SK-N-MC (cell line): ENCODE results near the gene SLC2A9.

Experiments used
- DNase-seq: peaks from one replicate; pipeline ENCODE4 v3.0.0-alpha.2; 2011; ENCODE audit warnings: low read depth, low spot score
- H3K27ac ChIP-seq: fragments of 200-600 bp; sonication (generic); 2 replicates; pipeline ENCODE4 v1.5.1; 2016; ENCODE audit warnings: mixed run types
- H3K36me3 ChIP-seq: fragments of 200-600 bp; sonication (generic); 2 replicates; pipeline ENCODE4 v1.6.1; 2017; ENCODE audit warnings: antibody characterized with exemption, low read length, mixed read lengths; ENCODE audit not compliant: insufficient read depth
- H3K4me3 ChIP-seq: fragments of 200-600 bp; sonication (generic); 2 replicates; pipeline ENCODE4 v1.5.1; 2016
- H3K9ac ChIP-seq: fragments of 200-600 bp; sonication (generic); 2 replicates; pipeline ENCODE4 v1.8.0; 2017; ENCODE audit warnings: mixed run types, mixed read lengths; ENCODE audit not compliant: insufficient read length
- H3K9me3 ChIP-seq: fragments of 200-600 bp; sonication (generic); 2 replicates; pipeline ENCODE4 v1.6.1; 2017; ENCODE audit warnings: low read depth, mild to moderate bottlenecking, antibody characterized with exemption, low read length, moderate library complexity, mixed read lengths
- EZH2 ChIP-seq: fragments of 200-600 bp; sonication (generic); IDR thresholded peaks from one replicate; pipeline ENCODE4 v1.6.1; 2017; ENCODE audit warnings: antibody characterized with exemption
- FOXP2 ChIP-seq: optimal IDR thresholded peaks from 2 replicates; pipeline ENCODE3; 2011; ENCODE audit warnings: mild to moderate bottlenecking, moderate library complexity; ENCODE audit not compliant: insufficient read depth; ENCODE audit errors: extremely low read length, control extremely low read depth
- POLR2AphosphoS5 ChIP-seq: IDR thresholded peaks from 2 replicates; pipeline ENCODE4 v1.6.1; 2012; ENCODE audit warnings: mild to moderate bottlenecking, low read depth, low read length, borderline replicate concordance

SLC2A9 gene

GRCh38 chr4:10009861-10010500 lies 11.3 kb downstream of the SLC2A9 start:
- no peak overlapping the region for H3K27ac ChIP-seq
- TF ChIP-seq POLR2AphosphoS5 (no peak), EZH2 (no peak), FOXP2 (no peak)
- no peaks in the 10 kb centered on the region for H3K9me3 ChIP-seq
- no peak overlapping the region for H3K4me3 ChIP-seq
- H3K36me3 ChIP-seq = no peaks in the 10 kb centered on the region
- H3K9ac ChIP-seq = no peak overlapping the region
- DNase-seq = no peak

GRCh38 chr4:10008609-10009005 lies 12.7 kb downstream of the SLC2A9 start:
- Histone ChIP-seq H3K9ac (no peak overlapping the region), H3K27ac (no peak overlapping the region), H3K4me3 (no peak overlapping the region), H3K36me3 (no peaks in the 10 kb centered on the region), H3K9me3 (no peaks in the 10 kb centered on the region)
- TF ChIP-seq POLR2AphosphoS5 (no peak), FOXP2 (no peak), EZH2 (no peak)
- no peak for DNase-seq

DNA sequence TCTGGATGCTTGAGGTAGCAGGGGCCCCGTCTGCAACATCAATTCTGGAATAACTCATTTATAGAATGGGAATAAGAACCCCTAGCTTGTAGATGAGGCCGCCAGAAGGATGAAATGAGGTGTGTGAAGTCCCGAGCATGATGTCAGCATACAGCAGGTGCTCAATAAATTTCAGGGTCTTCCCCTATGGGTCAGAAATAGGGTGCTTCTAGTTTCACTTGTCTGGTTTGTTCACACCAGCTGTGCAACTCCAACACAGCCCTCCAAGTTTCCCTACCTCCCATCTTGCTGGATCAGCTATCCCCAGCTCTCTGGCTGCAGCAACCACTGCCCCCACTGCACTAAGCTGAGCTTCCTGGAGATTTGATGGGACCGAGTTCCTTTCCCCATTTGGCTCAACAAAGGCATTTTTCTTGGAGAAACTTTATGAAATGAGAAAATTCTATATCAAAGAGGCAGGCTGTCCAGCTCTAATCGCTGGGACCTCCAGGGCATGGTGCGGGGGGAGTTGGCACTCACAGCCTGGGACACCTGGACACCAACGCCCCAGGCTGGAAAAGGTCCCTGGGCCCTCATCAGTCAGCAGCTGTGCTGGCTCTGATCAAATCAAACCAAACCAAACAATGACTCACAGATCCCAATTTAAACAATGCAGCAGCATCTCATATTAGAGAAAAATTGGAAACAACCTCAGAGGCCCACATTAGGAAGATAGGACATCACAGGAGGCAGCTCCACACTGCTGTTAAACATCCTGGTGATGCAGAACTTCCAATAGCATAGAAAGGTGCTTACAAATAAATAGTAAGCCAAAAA lies 13.3 kb downstream of the SLC2A9 start:
- no peak for DNase-seq

GRCh38 chr4:10007436-10007740 lies 13.9 kb downstream of the SLC2A9 start:
- no peak for TF ChIP-seq FOXP2
- TF ChIP-seq POLR2AphosphoS5 = no peak
- TF ChIP-seq EZH2 = no peak
- H3K9me3 ChIP-seq = no peaks in the 10 kb centered on the region
- H3K36me3 ChIP-seq = no peaks in the 10 kb centered on the region
- no peak overlapping the region for H3K27ac ChIP-seq
- no peak for DNase-seq
- H3K4me3 ChIP-seq = no peak overlapping the region
- H3K9ac ChIP-seq = no peak overlapping the region

More for the DNA sequence above, 13.3 kb downstream of the SLC2A9 start:
- Histone ChIP-seq H3K4me3 (no peak overlapping the region), H3K9ac (no peak overlapping the region), H3K9me3 (no peaks in the 10 kb centered on the region), H3K36me3 (no peaks in the 10 kb centered on the region), H3K27ac (no peak overlapping the region)
- TF ChIP-seq POLR2AphosphoS5 = no peak
- no peak for TF ChIP-seq EZH2
- no peak for TF ChIP-seq FOXP2

GRCh38 chr4:10006601-10007435 lies 14.5 kb downstream of the SLC2A9 start:
- Histone ChIP-seq H3K9ac (no peak overlapping the region), H3K4me3 (no peak overlapping the region), H3K27ac (no peak overlapping the region), H3K36me3 (no peaks in the 10 kb centered on the region), H3K9me3 (no peaks in the 10 kb centered on the region)
- TF ChIP-seq POLR2AphosphoS5 (no peak), EZH2 (no peak), FOXP2 (no peak)
- DNase-seq = no peak

- TF ChIP-seq EZH2 (no peak), POLR2AphosphoS5 (no peak), FOXP2 (no peak)
- Histone ChIP-seq H3K9ac (no peak overlapping the region), H3K4me3 (no peak overlapping the region), H3K9me3 (no peaks in the 10 kb centered on the region), H3K36me3 (no peaks in the 10 kb centered on the region), H3K27ac (no peak overlapping the region)
- no peak for DNase-seq
Observed at GRCh38 chr4:10006231-10006600, 15.1 kb downstream of the SLC2A9 start.

DNA sequence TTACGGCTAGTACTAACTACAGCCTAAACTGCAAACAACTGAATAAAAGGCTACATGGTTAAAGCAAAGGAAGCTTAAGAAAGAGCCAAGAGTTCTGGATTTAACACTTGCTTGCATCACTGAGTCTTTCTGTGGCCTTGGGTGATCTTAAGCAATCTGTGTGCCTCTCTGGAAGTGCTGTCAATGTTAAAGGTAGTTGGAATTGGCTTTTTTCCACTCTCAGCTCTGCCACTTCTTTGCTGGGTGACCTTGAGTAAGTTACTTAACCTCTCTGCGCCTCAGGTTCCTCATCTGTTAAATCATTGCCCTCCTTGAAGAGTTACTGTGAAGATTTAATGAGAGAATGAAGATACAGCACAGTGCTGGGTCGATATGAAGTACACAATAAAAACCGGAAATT lies 15.7 kb downstream of the SLC2A9 start:
- TF ChIP-seq FOXP2 (no peak), EZH2 (no peak), POLR2AphosphoS5 (no peak)
- no peak for DNase-seq
- Histone ChIP-seq H3K9ac (no peak overlapping the region), H3K9me3 (no peaks in the 10 kb centered on the region), H3K27ac (no peak overlapping the region), H3K4me3 (no peak overlapping the region), H3K36me3 (no peaks in the 10 kb centered on the region)

GRCh38 chr4:10003666-10004065 lies 17.6 kb downstream of the SLC2A9 start:
- no peaks in the 10 kb centered on the region for H3K36me3 ChIP-seq
- no peak overlapping the region for H3K9ac ChIP-seq
- no peak for DNase-seq
- no peaks in the 10 kb centered on the region for H3K9me3 ChIP-seq
- H3K27ac ChIP-seq = no peak overlapping the region
- H3K4me3 ChIP-seq = no peak overlapping the region
- no peak for TF ChIP-seq FOXP2
- no peak for TF ChIP-seq EZH2
- TF ChIP-seq POLR2AphosphoS5 = no peak
